Measurements from ENCODE around the gene WDR48. TPM values are rescaled to one million over a fixed set of nuclear protein-coding genes. Genes with fewer than 3 reads are reported as not detected.

The WDR48 gene
- total RNA-seq, 3 donors from 2014 or later: 32.8 to 48.9 (median 33.8) TPM

- Histone ChIP-seq H3K4me1 (peaks cover 12 to 60% of the 10 kb centered on the region in 2 donors), H3K27ac (peak overlapping the region; percentile 92 to 94), H3K27me3 (no peaks in the 10 kb centered on the region), H3K36me3 (peaks cover 14% of the 10 kb centered on the region), H3K9me3 (no peaks in the 10 kb centered on the region), H3K4me3 (no peak overlapping the region)
- no peak for TF ChIP-seq CTCF (IDR thresholded peaks at IDR 0.05)
- TF ChIP-seq POLR2AphosphoS5 (IDR thresholded peaks at IDR 0.05): no peak
- TF ChIP-seq POLR2A (IDR thresholded peaks at IDR 0.05): no peak
- no peak for DNase-seq (ENCODE audit: low spot score in 2 of 2)
- intact Hi-C loops (cut with DNase I; ENCODE audit: low total_unique reads): no loop called here
Observed at GRCh38 chr3:39144095-39144747, 92.4 kb downstream of the WDR48 start.

- Histone ChIP-seq H3K36me3 (peaks cover 14% of the 10 kb centered on the region), H3K9me3 (no peaks in the 10 kb centered on the region), H3K27ac (peak overlapping the region in 1 of 2 donors; percentile 94), H3K4me3 (no peak overlapping the region), H3K4me1 (peaks cover 16 to 60% of the 10 kb centered on the region in 2 donors), H3K27me3 (no peaks in the 10 kb centered on the region)
- intact Hi-C loops (cut with DNase I; ENCODE audit: low total_unique reads): no loop called here
- no peak for DNase-seq (ENCODE audit: low spot score in 2 of 2)
- TF ChIP-seq POLR2AphosphoS5 (IDR thresholded peaks at IDR 0.05): no peak
Observed at GRCh38 chr3:39144748-39145380, 93.0 kb downstream of the WDR48 start.

- Histone ChIP-seq H3K27ac (peak overlapping the region; percentile 91 to 100), H3K9me3 (no peaks in the 10 kb centered on the region), H3K4me3 (no peak overlapping the region), H3K4me1 (peaks cover 21 to 61% of the 10 kb centered on the region in 2 donors), H3K27me3 (no peaks in the 10 kb centered on the region), H3K36me3 (peaks cover 14% of the 10 kb centered on the region)
- DNase-seq (ENCODE audit: low spot score in 2 of 2): no peak
- no peak for TF ChIP-seq POLR2A (IDR thresholded peaks at IDR 0.05)
- TF ChIP-seq CTCF (IDR thresholded peaks at IDR 0.05): no peak
- TF ChIP-seq POLR2AphosphoS5 (IDR thresholded peaks at IDR 0.05): no peak
- intact Hi-C loops (cut with DNase I; ENCODE audit: low total_unique reads): no loop called here
Observed at GRCh38 chr3:39146083-39146501, 94.3 kb downstream of the WDR48 start.

Other genes with a start within 250 kb of the WDR48 start
- not detected for gene SCN10A, start 235.8 kb upstream of the WDR48 start, total RNA-seq
- gene SCN11A, start 72 bp upstream of the WDR48 start, total RNA-seq: under 1 TPM; 0.15 to 0.48 (median 0.33) TPM
- gene GORASP1, start 55.6 kb downstream of the WDR48 start, total RNA-seq: 10 to 100 TPM; 58.2 to 98.8 (median 77.3) TPM
- gene TTC21A, start 55.7 kb downstream of the WDR48 start, total RNA-seq: 10 to 100 TPM in 2 of 3 donors, 1 to 10 TPM in 1; 5.9 to 16.1 (median 13.1) TPM
- 100 to 1,000 TPM in 1 of 3 donors, 10 to 100 TPM in 2; 30.2 to 112 (median 59.0) TPM for gene CSRNP1, start 101.6 kb downstream of the WDR48 start, total RNA-seq
- gene XIRP1, start 140.6 kb downstream of the WDR48 start, total RNA-seq: under 1 TPM in 1 of 3 donors, not detected in 2; 0.44 TPM
- 1 to 10 TPM in 2 of 3 donors, under 1 TPM in 1; 0.32 to 2.8 (median 1.3) TPM for gene CX3CR1, start 228.0 kb downstream of the WDR48 start, total RNA-seq